ENCODE results near the gene GPR62.

Gene GPR62

DNA sequence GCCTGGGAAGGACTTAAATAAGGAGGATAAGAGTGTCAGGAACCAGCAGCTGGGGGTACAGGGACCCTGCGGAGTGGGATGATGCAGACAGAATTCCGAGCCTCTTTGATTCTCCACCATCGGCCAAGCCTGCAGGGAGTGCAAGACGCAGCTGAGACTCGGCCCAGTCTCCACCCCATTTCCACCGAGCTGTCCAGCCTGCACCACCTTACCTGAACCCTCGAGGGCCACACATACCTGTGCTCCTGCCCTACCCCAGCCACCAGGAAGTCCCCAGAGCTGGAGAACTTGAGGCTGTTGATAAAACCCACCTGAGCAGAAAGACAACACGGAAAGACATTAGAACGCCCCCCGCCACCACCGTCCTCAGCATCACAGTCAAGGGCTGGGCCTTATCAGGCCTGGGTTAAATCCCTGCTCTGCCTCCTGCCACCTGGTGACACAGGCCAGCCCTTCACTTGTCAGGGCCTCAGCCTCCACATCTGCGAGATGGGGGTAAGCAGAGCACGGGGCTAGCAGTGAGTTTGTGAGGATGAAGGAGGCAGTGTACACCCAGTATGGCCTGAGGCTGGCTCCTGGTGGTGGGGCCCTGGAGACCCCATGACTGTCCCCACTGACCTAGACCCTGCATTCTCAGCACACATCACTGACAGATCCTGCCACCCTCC, 21.6 kb upstream of the GPR62 start:
- H3K9me3 ChIP-seq, result no peaks in the 10 kb centered on the region
- H3K27ac ChIP-seq, result no peak overlapping the region
- intact Hi-C loops (cut with DNase I; ENCODE audit: low total_unique reads), result no loop called here
- DNase-seq, result peak in 1 of 2 donors; percentile 53
- no peaks in the 10 kb centered on the region for H3K4me1 ChIP-seq
- TF ChIP-seq, protein P1, sequence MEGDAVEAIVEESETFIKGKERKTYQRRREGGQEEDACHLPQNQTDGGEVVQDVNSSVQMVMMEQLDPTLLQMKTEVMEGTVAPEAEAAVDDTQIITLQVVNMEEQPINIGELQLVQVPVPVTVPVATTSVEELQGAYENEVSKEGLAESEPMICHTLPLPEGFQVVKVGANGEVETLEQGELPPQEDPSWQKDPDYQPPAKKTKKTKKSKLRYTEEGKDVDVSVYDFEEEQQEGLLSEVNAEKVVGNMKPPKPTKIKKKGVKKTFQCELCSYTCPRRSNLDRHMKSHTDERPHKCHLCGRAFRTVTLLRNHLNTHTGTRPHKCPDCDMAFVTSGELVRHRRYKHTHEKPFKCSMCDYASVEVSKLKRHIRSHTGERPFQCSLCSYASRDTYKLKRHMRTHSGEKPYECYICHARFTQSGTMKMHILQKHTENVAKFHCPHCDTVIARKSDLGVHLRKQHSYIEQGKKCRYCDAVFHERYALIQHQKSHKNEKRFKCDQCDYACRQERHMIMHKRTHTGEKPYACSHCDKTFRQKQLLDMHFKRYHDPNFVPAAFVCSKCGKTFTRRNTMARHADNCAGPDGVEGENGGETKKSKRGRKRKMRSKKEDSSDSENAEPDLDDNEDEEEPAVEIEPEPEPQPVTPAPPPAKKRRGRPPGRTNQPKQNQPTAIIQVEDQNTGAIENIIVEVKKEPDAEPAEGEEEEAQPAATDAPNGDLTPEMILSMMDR (IDR thresholded peaks at IDR 0.05), result no peak
- no peaks in the 10 kb centered on the region for H3K27me3 ChIP-seq
- H3K4me3 ChIP-seq, result no peak overlapping the region
- H3K36me3 ChIP-seq, result peaks cover 45 to 76% (median 61%) of the 10 kb centered on the region in 3 donors

DNA sequence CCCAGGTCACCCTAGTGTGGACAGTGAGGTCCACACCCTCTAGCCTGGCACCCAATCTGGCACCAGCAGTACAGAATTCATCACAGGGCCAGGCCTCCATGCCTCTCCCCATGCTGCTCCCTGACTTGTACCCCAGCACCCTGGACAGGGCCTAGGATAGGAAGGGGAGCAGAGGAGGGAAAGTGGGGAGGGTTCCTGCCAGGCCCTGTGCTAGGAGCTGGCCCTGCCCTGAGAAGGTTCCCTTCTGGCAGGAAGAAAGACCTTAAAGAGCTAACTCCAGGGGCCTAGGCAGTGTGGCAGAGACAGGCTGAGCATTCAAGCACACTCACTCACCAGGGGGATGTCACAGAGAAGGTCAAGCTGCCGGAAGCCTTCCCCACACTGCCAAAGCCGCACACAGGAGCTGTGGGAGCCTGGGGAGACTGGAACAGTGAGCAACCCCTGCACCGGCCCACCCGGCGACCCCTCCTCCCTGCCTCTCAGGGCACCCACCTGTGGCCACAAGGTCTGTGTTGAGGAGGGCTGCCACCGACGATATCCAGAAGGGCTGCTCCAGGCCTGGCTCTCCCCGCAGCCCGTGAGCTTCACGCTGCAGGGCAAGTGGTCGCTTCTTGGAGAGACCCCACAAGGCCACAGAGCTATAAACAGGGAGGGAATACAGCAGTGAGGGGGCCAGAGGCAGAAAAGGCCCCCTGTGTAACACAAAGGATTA, 20.9 kb upstream of the GPR62 start:
- Histone ChIP-seq H3K36me3 (peaks cover 45 to 76% (median 61%) of the 10 kb centered on the region in 3 donors), H3K27me3 (no peaks in the 10 kb centered on the region)
- TF ChIP-seq, protein P1 (IDR thresholded peaks at IDR 0.05), result no peak

DNA sequence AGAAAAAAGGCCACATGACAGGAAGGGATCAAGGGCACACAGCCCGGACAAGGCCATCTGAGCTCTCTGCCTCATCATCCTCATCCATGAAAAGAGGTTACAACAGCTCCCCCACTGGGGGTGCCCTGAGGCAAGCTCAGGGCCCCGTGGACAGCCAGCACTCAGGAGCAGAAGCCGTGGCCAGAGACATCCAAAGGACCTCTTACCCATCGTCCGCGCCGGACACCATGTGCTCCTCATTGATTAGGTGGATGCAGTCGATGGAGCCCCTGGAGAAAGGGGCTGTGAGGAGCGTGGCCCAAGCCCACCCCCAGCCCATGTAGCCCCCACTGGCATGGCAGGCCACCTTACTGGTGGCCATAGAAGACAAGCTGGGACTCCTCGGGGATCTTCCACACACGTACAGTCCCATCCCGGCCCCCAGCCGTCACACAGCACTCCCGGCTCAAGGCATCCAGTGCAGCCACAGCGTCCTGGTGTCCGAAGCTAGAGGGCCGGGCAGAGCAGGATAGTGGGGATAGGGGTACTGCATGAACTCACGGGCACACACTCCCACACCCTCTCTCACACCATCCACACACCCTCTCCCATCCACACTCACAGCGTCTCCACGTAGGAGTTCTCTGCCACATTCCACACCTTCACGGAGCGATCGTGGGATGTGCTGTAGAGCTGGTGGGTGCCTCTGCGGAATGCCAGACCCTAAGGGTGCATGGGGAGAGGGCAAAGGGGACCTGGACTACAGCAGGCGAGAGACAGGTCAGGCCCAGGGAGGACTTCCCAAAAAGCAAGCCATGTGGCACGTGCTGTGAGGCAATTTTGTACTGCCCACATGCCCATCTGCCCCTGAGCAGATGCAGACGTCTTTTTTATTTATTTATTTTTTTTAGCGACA, 19.9 kb upstream of the GPR62 start:
- Histone ChIP-seq H3K4me1 (peaks cover 0 to 6% (median 4%) of the 10 kb centered on the region in 4 donors), H3K4me3 (no peak overlapping the region), H3K27ac (no peak overlapping the region), H3K27me3 (no peaks in the 10 kb centered on the region), H3K36me3 (peaks cover 45 to 76% (median 61%) of the 10 kb centered on the region in 3 donors), H3K9me3 (no peaks in the 10 kb centered on the region)
- peak in 1 of 2 donors; percentile 57 for DNase-seq
- TF ChIP-seq, protein P1 (IDR thresholded peaks at IDR 0.05), result no peak
- intact Hi-C loops (cut with DNase I; ENCODE audit: low total_unique reads), result no loop called here

More for the DNA sequence above, 20.9 kb upstream of the GPR62 start:
- Histone ChIP-seq H3K27ac (no peak overlapping the region), H3K4me3 (no peak overlapping the region), H3K9me3 (no peaks in the 10 kb centered on the region), H3K4me1 (no peaks in the 10 kb centered on the region)
- intact Hi-C loops (cut with DNase I; ENCODE audit: low total_unique reads), result no loop called here
- DNase-seq, result peak in 1 of 2 donors; percentile 48

DNA sequence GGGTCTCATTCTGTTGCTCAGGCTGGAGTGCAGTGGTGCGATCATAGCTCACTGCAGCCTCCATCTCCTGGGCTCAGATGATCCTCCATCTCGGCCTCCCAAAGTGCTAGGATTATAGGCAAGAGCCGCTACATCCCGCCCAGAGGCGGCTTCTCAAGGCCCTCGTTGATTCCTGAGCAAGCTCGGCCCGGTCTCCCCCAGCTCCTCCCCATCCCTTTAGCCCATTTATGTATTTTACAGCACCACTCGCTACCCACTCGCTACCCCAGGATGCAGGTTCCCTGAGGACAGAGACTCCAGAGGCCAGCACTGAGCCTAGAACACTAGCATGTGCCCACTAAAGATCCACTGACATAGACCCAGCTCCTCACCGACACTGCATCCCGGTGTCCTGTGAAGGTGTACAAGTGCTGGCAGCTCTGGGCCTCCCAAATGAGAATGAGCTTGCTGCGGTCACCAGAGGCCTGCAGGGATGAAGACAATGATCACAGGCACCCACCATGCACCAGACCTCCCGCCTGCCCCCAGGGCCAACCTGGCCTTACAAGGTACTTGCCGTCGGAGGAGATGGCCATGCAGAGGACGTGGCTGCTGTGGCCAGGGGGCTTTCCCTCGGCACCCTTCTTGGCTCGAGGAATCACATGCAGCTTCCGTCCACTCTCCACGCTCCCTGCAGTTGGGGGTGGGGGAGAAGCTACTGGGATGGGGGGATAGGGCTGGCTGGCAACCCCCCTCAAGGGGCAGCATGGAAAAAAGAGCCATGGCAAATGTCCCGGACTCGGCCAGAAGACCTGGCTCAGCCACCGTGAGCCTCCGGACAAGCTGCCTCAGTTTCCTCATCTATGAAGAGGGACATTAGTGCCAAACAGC, 19.1 kb upstream of the GPR62 start:
- H3K27ac ChIP-seq, result no peak overlapping the region
- H3K36me3 ChIP-seq, result peaks cover 45 to 76% (median 61%) of the 10 kb centered on the region in 3 donors
- intact Hi-C loops (cut with DNase I; ENCODE audit: low total_unique reads), result no loop called here
- H3K9me3 ChIP-seq, result no peaks in the 10 kb centered on the region
- no peaks in the 10 kb centered on the region for H3K27me3 ChIP-seq
- H3K4me1 ChIP-seq, result peaks cover 0 to 14% (median 13%) of the 10 kb centered on the region in 4 donors
- TF ChIP-seq, protein P1 (IDR thresholded peaks at IDR 0.05), result no peak
- no peak overlapping the region for H3K4me3 ChIP-seq
- peak in 1 of 2 donors; percentile 35 for DNase-seq

DNA sequence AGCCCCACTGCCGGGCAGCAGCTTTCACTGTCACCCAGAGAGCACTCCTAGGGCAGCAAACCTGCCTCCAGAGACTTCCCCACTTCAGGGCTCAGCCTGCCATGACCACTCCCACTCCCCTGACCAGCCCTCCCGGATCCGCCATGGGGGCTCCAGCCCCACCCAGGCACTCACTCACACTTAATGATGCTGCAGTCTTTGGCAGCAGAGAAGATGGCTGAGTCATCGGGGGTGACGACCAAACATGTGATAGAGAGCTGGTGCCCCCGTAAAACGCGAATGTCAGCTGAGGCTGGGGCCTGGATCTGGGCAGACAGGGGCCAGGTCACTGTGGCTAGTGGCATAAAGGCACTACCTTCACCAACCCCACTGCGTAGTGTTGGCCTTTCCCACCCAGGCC, 18.2 kb upstream of the GPR62 start:
- peaks cover 0 to 19% (median 17%) of the 10 kb centered on the region in 4 donors for H3K4me1 ChIP-seq
- no peaks in the 10 kb centered on the region for H3K27me3 ChIP-seq
- H3K27ac ChIP-seq, result no peak overlapping the region
- peak in 1 of 2 donors; percentile 43 for DNase-seq
- no peak overlapping the region for H3K4me3 ChIP-seq
- intact Hi-C loops (cut with DNase I; ENCODE audit: low total_unique reads), result no loop called here
- TF ChIP-seq, protein P1 (IDR thresholded peaks at IDR 0.05), result no peak
- no peaks in the 10 kb centered on the region for H3K9me3 ChIP-seq
- H3K36me3 ChIP-seq, result peaks cover 45 to 67% (median 61%) of the 10 kb centered on the region in 3 donors
